ENCODE results near the gene SLC34A3.

SLC34A3 gene

DNA sequence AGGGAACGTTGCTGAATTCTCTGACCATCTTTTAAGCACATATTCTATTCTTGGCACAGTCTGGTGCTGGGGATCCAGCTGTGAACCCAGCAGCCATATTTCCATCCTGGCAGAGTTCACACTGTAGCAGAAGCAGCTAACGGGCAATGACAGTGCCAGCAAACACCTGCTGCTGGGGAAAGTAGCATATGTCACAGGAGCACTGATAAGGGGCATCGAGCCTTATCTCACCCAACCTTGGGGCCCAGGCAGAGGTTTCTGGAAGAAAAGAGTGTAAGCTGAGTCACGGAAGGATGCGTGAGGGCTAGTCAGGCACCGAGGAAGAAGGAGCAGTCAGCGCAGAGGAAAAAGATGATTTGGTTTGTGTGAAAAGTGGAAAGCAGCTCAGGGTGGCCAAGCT, 24.1 kb upstream of the SLC34A3 start:
- H4K91ac ChIP-seq (ENCODE audit: low read depth, low read length): no peak overlapping the region
- peaks cover 12 to 20% of the 10 kb centered on the region in 2 experiments for H3K36me3 ChIP-seq (ENCODE audit: control insufficient read depth in 1 of 2, insufficient read depth in 2 of 2, low read length in 2 of 2)
- H3K4me1 ChIP-seq (ENCODE audit: control insufficient read depth in 1 of 2, insufficient read depth in 2 of 2, low read length in 2 of 2): peaks cover 13 to 15% of the 10 kb centered on the region in 2 experiments
- no peak overlapping the region for H3K4me3 ChIP-seq (ENCODE audit: low read depth, low read length)
- no peak overlapping the region for H2AK5ac ChIP-seq (ENCODE audit: low read length)
- H2AFZ ChIP-seq (ENCODE audit: insufficient read depth, low read length, poor library complexity): no peak overlapping the region
- H2BK5ac ChIP-seq (ENCODE audit: low read depth, low read length, poor library complexity): no peak overlapping the region
- H2BK120ac ChIP-seq (ENCODE audit: insufficient read depth, low read length, poor library complexity): no peak overlapping the region
- DNase-seq: no peak
- peaks cover 16% of the 10 kb centered on the region for H3K79me2 ChIP-seq (ENCODE audit: control insufficient read depth, insufficient read depth, low read length, poor library complexity)
- no peak overlapping the region for H3K14ac ChIP-seq (ENCODE audit: low read length)
- no peak overlapping the region for H2BK12ac ChIP-seq (ENCODE audit: low read length)
- H3K9me3 ChIP-seq (ENCODE audit: insufficient read depth, low read depth, low read length): no peaks in the 10 kb centered on the region
- no peak overlapping the region for H3K23ac ChIP-seq (ENCODE audit: low read length)
- peak overlapping the region; percentile 85 for H3K4me2 ChIP-seq (ENCODE audit: low read length)
- H3K18ac ChIP-seq (ENCODE audit: low read length): no peak overlapping the region
- H3K27me3 ChIP-seq (ENCODE audit: insufficient read depth, low read length): no peaks in the 10 kb centered on the region
- no CpG with 5 or more reads among the region's 7 CpGs for WGBS (ENCODE audit: extremely low coverage, insufficient coverage, insufficient read length)
- H3K4ac ChIP-seq (ENCODE audit: low read depth, low read length): peak overlapping the region; percentile 96
- H4K12ac ChIP-seq (ENCODE audit: low read depth, low read length): no peak overlapping the region
- no peak overlapping the region for H3K9ac ChIP-seq (ENCODE audit: low read length)
- H3K79me1 ChIP-seq (ENCODE audit: low read length): peaks cover 4% of the 10 kb centered on the region
- peak overlapping the region; percentile 99 for H4K8ac ChIP-seq (ENCODE audit: low read depth, low read length)
- no peak overlapping the region for H3K27ac ChIP-seq (ENCODE audit: low read depth, low read length)

DNA sequence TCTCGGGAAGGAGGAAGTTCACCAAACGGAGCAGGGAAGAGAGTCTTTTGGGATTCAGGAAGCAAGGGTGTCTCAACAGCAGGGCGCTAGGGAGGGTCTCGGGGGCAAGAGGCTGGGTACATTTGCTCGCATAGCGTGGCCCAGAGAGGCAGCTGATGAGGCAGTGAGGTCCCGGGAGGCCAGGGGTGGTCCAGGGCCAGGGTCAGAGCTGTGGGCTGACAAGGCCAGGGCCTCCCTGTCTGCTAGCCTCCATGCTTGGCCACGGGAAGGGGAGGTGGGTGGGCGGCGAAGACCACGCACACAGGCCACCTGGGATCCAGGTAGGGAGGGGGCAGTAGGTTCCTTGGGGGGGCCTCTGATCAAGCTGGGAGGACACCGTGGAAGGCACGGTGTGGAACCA, 19.2 kb upstream of the SLC34A3 start:
- no peak overlapping the region for H3K14ac ChIP-seq (ENCODE audit: low read length)
- H3K79me1 ChIP-seq (ENCODE audit: low read length): no peaks in the 10 kb centered on the region
- no peak overlapping the region for H3K18ac ChIP-seq (ENCODE audit: low read length)
- H4K8ac ChIP-seq (ENCODE audit: low read depth, low read length): no peak overlapping the region
- H3K4ac ChIP-seq (ENCODE audit: low read depth, low read length): no peak overlapping the region
- no peak overlapping the region for H2AFZ ChIP-seq (ENCODE audit: insufficient read depth, low read length, poor library complexity)
- no peak overlapping the region for H3K9ac ChIP-seq (ENCODE audit: low read length)
- peaks cover under 1% of the 10 kb centered on the region for H3K79me2 ChIP-seq (ENCODE audit: control insufficient read depth, insufficient read depth, low read length, poor library complexity)
- no peaks in the 10 kb centered on the region for H3K27me3 ChIP-seq (ENCODE audit: insufficient read depth, low read length)
- H4K91ac ChIP-seq (ENCODE audit: low read depth, low read length): no peak overlapping the region
- H2BK120ac ChIP-seq (ENCODE audit: insufficient read depth, low read length, poor library complexity): no peak overlapping the region
- no peak overlapping the region for H4K12ac ChIP-seq (ENCODE audit: low read depth, low read length)
- no peak overlapping the region for H3K23ac ChIP-seq (ENCODE audit: low read length)
- no peak for DNase-seq
- H3K9me3 ChIP-seq (ENCODE audit: insufficient read depth, low read depth, low read length): no peaks in the 10 kb centered on the region
- no CpG with 5 or more reads among the region's 13 CpGs for WGBS (ENCODE audit: extremely low coverage, insufficient coverage, insufficient read length)
- H3K36me3 ChIP-seq (ENCODE audit: control insufficient read depth in 1 of 2, insufficient read depth in 2 of 2, low read length in 2 of 2): peaks cover 55 to 68% of the 10 kb centered on the region in 2 experiments
- no peak overlapping the region for H3K4me2 ChIP-seq (ENCODE audit: low read length)
- H3K4me3 ChIP-seq (ENCODE audit: low read depth, low read length): no peak overlapping the region
- peaks cover under 1 to 2% of the 10 kb centered on the region in 2 experiments for H3K4me1 ChIP-seq (ENCODE audit: control insufficient read depth in 1 of 2, insufficient read depth in 2 of 2, low read length in 2 of 2)
- no peak overlapping the region for H2BK12ac ChIP-seq (ENCODE audit: low read length)
- H3K27ac ChIP-seq (ENCODE audit: low read depth, low read length): no peak overlapping the region
- H2BK5ac ChIP-seq (ENCODE audit: low read depth, low read length, poor library complexity): no peak overlapping the region
- no peak overlapping the region for H2AK5ac ChIP-seq (ENCODE audit: low read length)

DNA sequence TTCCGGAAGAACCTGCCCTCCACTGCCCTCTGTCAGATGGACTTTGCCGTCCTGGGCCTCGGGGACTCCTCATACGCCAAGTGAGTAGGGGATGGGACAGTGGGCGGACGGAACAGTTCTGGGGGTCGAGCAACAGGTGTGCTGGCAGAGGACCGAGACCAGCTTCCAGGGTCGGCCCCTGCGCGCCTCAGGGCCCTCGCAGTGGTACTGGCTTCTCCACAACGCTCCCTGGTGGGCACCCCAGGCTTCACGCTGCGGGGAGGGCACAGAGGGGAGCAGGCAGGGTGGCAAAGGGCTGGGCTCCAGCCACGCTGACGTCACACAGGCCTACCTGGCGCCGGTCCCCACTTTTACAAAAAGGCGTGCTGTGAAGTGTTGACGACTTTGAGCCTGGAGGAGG, 18.2 kb upstream of the SLC34A3 start:
- Histone ChIP-seq H4K91ac (ENCODE audit: low read depth, low read length) (no peak overlapping the region), H4K12ac (ENCODE audit: low read depth, low read length) (no peak overlapping the region), H2AFZ (ENCODE audit: insufficient read depth, low read length, poor library complexity) (no peak overlapping the region), H3K36me3 (ENCODE audit: control insufficient read depth in 1 of 2, insufficient read depth in 2 of 2, low read length in 2 of 2) (peaks cover 59 to 66% of the 10 kb centered on the region in 2 experiments), H3K79me1 (ENCODE audit: low read length) (no peaks in the 10 kb centered on the region), H3K9me3 (ENCODE audit: insufficient read depth, low read depth, low read length) (no peaks in the 10 kb centered on the region), H2BK120ac (ENCODE audit: insufficient read depth, low read length, poor library complexity) (no peak overlapping the region), H3K79me2 (ENCODE audit: control insufficient read depth, insufficient read depth, low read length, poor library complexity) (no peaks in the 10 kb centered on the region), H3K4me2 (ENCODE audit: low read length) (no peak overlapping the region), H3K4me1 (ENCODE audit: control insufficient read depth in 1 of 2, insufficient read depth in 2 of 2, low read length in 2 of 2) (peaks cover 6% of the 10 kb centered on the region in 2 experiments), H2BK12ac (ENCODE audit: low read length) (no peak overlapping the region), H3K4me3 (ENCODE audit: low read depth, low read length) (no peak overlapping the region), H3K9ac (ENCODE audit: low read length) (no peak overlapping the region), H2BK5ac (ENCODE audit: low read depth, low read length, poor library complexity) (no peak overlapping the region), H3K14ac (ENCODE audit: low read length) (no peak overlapping the region), H3K18ac (ENCODE audit: low read length) (no peak overlapping the region), H3K27me3 (ENCODE audit: insufficient read depth, low read length) (no peaks in the 10 kb centered on the region), H3K4ac (ENCODE audit: low read depth, low read length) (no peak overlapping the region), H3K27ac (ENCODE audit: low read depth, low read length) (no peak overlapping the region), H4K8ac (ENCODE audit: low read depth, low read length) (no peak overlapping the region), H2AK5ac (ENCODE audit: low read length) (no peak overlapping the region), H3K23ac (ENCODE audit: low read length) (no peak overlapping the region)
- WGBS (ENCODE audit: extremely low coverage, insufficient coverage, insufficient read length): no CpG with 5 or more reads among the region's 21 CpGs
- no peak for DNase-seq

GRCh38 chr9:137213160-137214060, 17.3 kb upstream of the SLC34A3 start:
- no peaks in the 10 kb centered on the region for H3K27me3 ChIP-seq (ENCODE audit: insufficient read depth, low read length)
- no CpG with 5 or more reads among the region's 49 CpGs for WGBS (ENCODE audit: extremely low coverage, insufficient coverage, insufficient read length)

More at GRCh38 chr9:137213160-137214060, 17.3 kb upstream of the SLC34A3 start:
- Histone ChIP-seq H3K9me3 (ENCODE audit: insufficient read depth, low read depth, low read length) (no peaks in the 10 kb centered on the region), H3K79me1 (ENCODE audit: low read length) (no peaks in the 10 kb centered on the region), H2BK5ac (ENCODE audit: low read depth, low read length, poor library complexity) (no peak overlapping the region), H3K9ac (ENCODE audit: low read length) (no peak overlapping the region), H3K4me3 (ENCODE audit: low read depth, low read length) (no peak overlapping the region), H4K8ac (ENCODE audit: low read depth, low read length) (no peak overlapping the region), H3K4me1 (ENCODE audit: control insufficient read depth in 1 of 2, insufficient read depth in 2 of 2, low read length in 2 of 2) (peaks cover 6 to 9% of the 10 kb centered on the region in 2 experiments), H3K79me2 (ENCODE audit: control insufficient read depth, insufficient read depth, low read length, poor library complexity) (no peaks in the 10 kb centered on the region), H3K14ac (ENCODE audit: low read length) (no peak overlapping the region), H3K4me2 (ENCODE audit: low read length) (no peak overlapping the region), H2BK120ac (ENCODE audit: insufficient read depth, low read length, poor library complexity) (no peak overlapping the region), H3K23ac (ENCODE audit: low read length) (no peak overlapping the region), H2AK5ac (ENCODE audit: low read length) (no peak overlapping the region), H4K91ac (ENCODE audit: low read depth, low read length) (no peak overlapping the region), H2BK12ac (ENCODE audit: low read length) (no peak overlapping the region), H3K4ac (ENCODE audit: low read depth, low read length) (no peak overlapping the region), H3K27ac (ENCODE audit: low read depth, low read length) (no peak overlapping the region), H3K36me3 (ENCODE audit: control insufficient read depth in 1 of 2, insufficient read depth in 2 of 2, low read length in 2 of 2) (peaks cover 61 to 65% of the 10 kb centered on the region in 2 experiments), H2AFZ (ENCODE audit: insufficient read depth, low read length, poor library complexity) (no peak overlapping the region), H4K12ac (ENCODE audit: low read depth, low read length) (no peak overlapping the region), H3K18ac (ENCODE audit: low read length) (no peak overlapping the region)
- DNase-seq: no peak

Measured in trophoblast cell (in vitro differentiated cells and primary cell).